GM23338 (cell line): ENCODE results near the gene GOLGB1. TPM values are rescaled to one million over a fixed set of nuclear protein-coding genes. Genes with fewer than 3 reads are reported as not detected.

ENCODE experiments used
- ATAC-seq: fragments of 200-7000 bp; cut with Tn5 transposase; 3 replicates; pipeline ENCODE4 v1.9.1; 2020
- DNase-seq: peaks from one replicate; pipeline ENCODE4 v3.0.0-alpha.2; 2015; ENCODE audit warnings: low spot score
- H2AFZ ChIP-seq: fragments of 200-600 bp; sonication (generic); 2 replicates; pipeline ENCODE4 v1.8.0; 2016; ENCODE audit warnings: antibody characterized with exemption, mild to moderate bottlenecking, moderate library complexity
- H3F3A ChIP-seq: fragments of 200-600 bp; sonication (generic); replicated peaks from 2 replicates; pipeline ENCODE4 v1.8.0; 2017; ENCODE audit warnings: antibody characterized with exemption, mixed run types, low read depth
- H3K27ac ChIP-seq: fragments of 200-600 bp; sonication (generic); 2 replicates; pipeline ENCODE4 v1.6.1; 2016; ENCODE audit warnings: low read depth
- H3K27me3 ChIP-seq: fragments of 200-600 bp; sonication (generic); 2 replicates; pipeline ENCODE4 v1.8.0; 2016; ENCODE audit warnings: mild to moderate bottlenecking, mixed run types, moderate library complexity; ENCODE audit not compliant: insufficient read depth
- H3K36me3 ChIP-seq: fragments of 200-600 bp; sonication (generic); 2 replicates; pipeline ENCODE4 v1.8.0; 2016; ENCODE audit warnings: mild to moderate bottlenecking; ENCODE audit not compliant: insufficient read depth
- H3K4me1 ChIP-seq: fragments of 200-600 bp; sonication (generic); 2 replicates; pipeline ENCODE4 v1.8.0; 2016; ENCODE audit warnings: mild to moderate bottlenecking, moderate library complexity; ENCODE audit not compliant: insufficient read depth
- H3K4me2 ChIP-seq: fragments of 200-600 bp; sonication (generic); 2 replicates; pipeline ENCODE4 v1.7.1; 2017; ENCODE audit warnings: mixed run types
- H3K4me3 ChIP-seq: fragments of 200-600 bp; sonication (generic); 2 replicates; pipeline ENCODE4 v1.6.1; 2016; ENCODE audit warnings: mixed run types
- H3K79me2 ChIP-seq: fragments of 200-600 bp; sonication (generic); replicated peaks from 2 replicates; pipeline ENCODE4 v1.8.0; 2017; ENCODE audit warnings: mild to moderate bottlenecking; ENCODE audit not compliant: insufficient read depth
- H3K9me2 ChIP-seq: fragments of 200-600 bp; sonication (generic); 2 replicates; pipeline ENCODE4 v1.8.0; 2017; ENCODE audit not compliant: insufficient read depth
- H4K20me1 ChIP-seq: fragments of 200-600 bp; sonication (generic); replicated peaks from 2 replicates; pipeline ENCODE4 v1.8.0; 2017; ENCODE audit warnings: mild to moderate bottlenecking; ENCODE audit not compliant: insufficient read depth
- H3K27ac Mint-ChIP-seq: 2 replicates; pipeline ENCODE4 v1.8.0; 2020; ENCODE audit warnings: inconsistent platforms, mild to moderate bottlenecking, moderate library complexity, mixed read lengths
- H3K27me3 Mint-ChIP-seq: 3 replicates; pipeline ENCODE4 v1.8.0; 2022; ENCODE audit warnings: low read depth, mild to moderate bottlenecking, moderate library complexity, mixed read lengths, inconsistent platforms; ENCODE audit not compliant: insufficient read depth, poor library complexity
- H3K36me3 Mint-ChIP-seq: 3 replicates; pipeline ENCODE4 v1.8.0; 2021; ENCODE audit warnings: low read depth, mild to moderate bottlenecking, inconsistent platforms, moderate library complexity, mixed read lengths
- H3K4me1 Mint-ChIP-seq: 3 replicates; pipeline ENCODE4 v1.8.0; 2020; ENCODE audit warnings: mild to moderate bottlenecking, inconsistent platforms, mixed read lengths
- H3K4me3 Mint-ChIP-seq: 3 replicates; pipeline ENCODE4 v1.8.0; 2021; ENCODE audit warnings: moderate library complexity, mild to moderate bottlenecking, inconsistent platforms, mixed read lengths
- H3K9me3 Mint-ChIP-seq: 3 replicates; pipeline ENCODE4 v1.8.0; 2020; ENCODE audit warnings: moderate library complexity, mild to moderate bottlenecking, inconsistent platforms, mixed read lengths
- EZH2 ChIP-seq: fragments of 200-600 bp; sonication (generic); IDR thresholded peaks from one replicate; pipeline ENCODE4 v1.8.0; 2017; ENCODE audit warnings: antibody characterized with exemption, mild to moderate bottlenecking, low read depth; ENCODE audit not compliant: unreplicated experiment
- EZH2phosphoT487 ChIP-seq: fragments of 200-600 bp; sonication (generic); IDR thresholded peaks from one replicate; pipeline ENCODE4 v1.8.1; 2018; ENCODE audit warnings: antibody characterized with exemption; ENCODE audit not compliant: unreplicated experiment
- JUNB ChIP-seq: IDR thresholded peaks from one replicate; pipeline ENCODE4 v1.6.1; 2016; ENCODE audit warnings: antibody characterized with exemption; ENCODE audit not compliant: unreplicated experiment
- POLR2AphosphoS5 ChIP-seq: IDR thresholded peaks from 2 replicates; pipeline ENCODE4 v1.6.1; 2016; ENCODE audit warnings: antibody characterized with exemption, low read depth
- REST ChIP-seq: IDR thresholded peaks from one replicate; pipeline ENCODE4 v1.6.1; 2018; ENCODE audit warnings: antibody characterized with exemption; ENCODE audit not compliant: unreplicated experiment
- ZNF114 ChIP-seq: fragments of 250-450 bp; sonication (Bioruptor Pico); IDR thresholded peaks from 2 replicates; pipeline ENCODE4 v1.5.0; 2020; ENCODE audit warnings: mild to moderate bottlenecking, moderate library complexity
- ZNF331 ChIP-seq: fragments of 250-450 bp; sonication (Bioruptor Pico); IDR thresholded peaks from 2 replicates; pipeline ENCODE4 v1.5.0; 2020; ENCODE audit warnings: low read depth, mild to moderate bottlenecking, moderate library complexity
- ZNF462 ChIP-seq: fragments of 250-450 bp; sonication (Bioruptor Pico); IDR thresholded peaks from 2 replicates; pipeline ENCODE4 v1.5.0; 2020; ENCODE audit warnings: mild to moderate bottlenecking, moderate library complexity
- polyA plus RNA-seq: library from polyadenylated mRNA; unstranded; fragments of >200 nt; fragmentation: Nextera tagmentation; extraction: Ambion mirVana; gene quantifications from 2 replicates; pipeline ENCODE4 v1.2.1, GENCODE V29; 2016
- total RNA-seq: library from RNA; depleted of rRNA; stranded (reverse); fragments of >200 nt; shearing (Covaris generic); gene quantifications from 2 replicates; pipeline ENCODE4 v1.2.3, GENCODE V29; 2014

The GOLGB1 gene
- total and polyA plus RNA-seq, 2 experiments from 2014 or later = 34.5 to 56.8 TPM

- Mint-ChIP-seq H3K4me1 (no peaks in the 10 kb centered on the region), H3K9me3 (peaks cover 8% of the 10 kb centered on the region; the same call in 2 of the 3 replicates), H3K27ac (no peak overlapping the region), H3K36me3 (peaks cover 12% of the 10 kb centered on the region; the same call in 2 of the 3 replicates), H3K4me3 (no peak overlapping the region), H3K27me3 (peaks cover 3% of the 10 kb centered on the region)
- no peak for ATAC-seq
- Histone ChIP-seq H2AFZ (no peak overlapping the region), H3K4me1 (no peaks in the 10 kb centered on the region), H3K4me2 (no peak overlapping the region), H3F3A (no peaks in the 10 kb centered on the region), H3K4me3 (no peak overlapping the region), H3K79me2 (peaks cover 87% of the 10 kb centered on the region), H3K27ac (no peak overlapping the region), H3K9me2 (no peaks in the 10 kb centered on the region), H4K20me1 (no peaks in the 10 kb centered on the region), H3K27me3 (no peaks in the 10 kb centered on the region), H3K36me3 (0 out of 2 replicates have a peak, but pooled peaks cover 5% of the 10 kb centered on the region)
- no peak for TF ChIP-seq POLR2AphosphoS5
- no peak for DNase-seq
Observed at GRCh38 chr3:121739902-121740301, 9.6 kb downstream of the GOLGB1 start.

GRCh38 chr3:121737644-121738043 lies 11.9 kb downstream of the GOLGB1 start:
- no peak for DNase-seq
- Histone ChIP-seq H3K27me3 (no peaks in the 10 kb centered on the region), H3K9me2 (no peaks in the 10 kb centered on the region), H3K4me2 (no peak overlapping the region), H3F3A (no peaks in the 10 kb centered on the region), H3K4me1 (no peaks in the 10 kb centered on the region), H4K20me1 (no peaks in the 10 kb centered on the region), H3K79me2 (peaks cover 77% of the 10 kb centered on the region), H3K4me3 (no peak overlapping the region), H3K27ac (no peak overlapping the region), H3K36me3 (0 out of 2 replicates have a peak, but pooled peaks cover 5% of the 10 kb centered on the region), H2AFZ (no peak overlapping the region)
- Mint-ChIP-seq H3K4me1 (peaks cover 9% of the 10 kb centered on the region), H3K36me3 (peaks cover 5% of the 10 kb centered on the region; the same call in 2 of the 3 replicates), H3K27ac (no peak overlapping the region; the same call in 1 of the 2 replicates), H3K9me3 (peaks cover 6% of the 10 kb centered on the region; the same call in 1 of the 3 replicates), H3K4me3 (no peak overlapping the region), H3K27me3 (peaks cover 2% of the 10 kb centered on the region)
- ATAC-seq = no peak
- no peak for TF ChIP-seq EZH2
- no peak for TF ChIP-seq REST
- TF ChIP-seq ZNF331 (CRISPR knock-in tag) = no peak
- TF ChIP-seq JUNB = no peak
- no peak for TF ChIP-seq ZNF114 (CRISPR knock-in tag)
- no peak for TF ChIP-seq EZH2phosphoT487

GRCh38 chr3:121736112-121736511 lies 13.4 kb downstream of the GOLGB1 start:
- Histone ChIP-seq H3K4me1 (no peaks in the 10 kb centered on the region), H3K9me2 (no peaks in the 10 kb centered on the region), H3K79me2 (peaks cover 77% of the 10 kb centered on the region), H3K27ac (no peak overlapping the region), H2AFZ (no peak overlapping the region), H3K4me2 (no peak overlapping the region), H3F3A (no peaks in the 10 kb centered on the region), H4K20me1 (no peaks in the 10 kb centered on the region), H3K4me3 (no peak overlapping the region), H3K27me3 (no peaks in the 10 kb centered on the region), H3K36me3 (no peaks in the 10 kb centered on the region)
- Mint-ChIP-seq H3K36me3 (no peaks in the 10 kb centered on the region), H3K4me3 (no peak overlapping the region), H3K4me1 (peaks cover 16% of the 10 kb centered on the region), H3K27me3 (no peaks in the 10 kb centered on the region), H3K27ac (no peak overlapping the region), H3K9me3 (no peaks in the 10 kb centered on the region)
- no peak for ATAC-seq
- DNase-seq = no peak
- TF ChIP-seq POLR2AphosphoS5 (no peak), ZNF462 (no peak), EZH2phosphoT487 (no peak)
